Left hindlimb (tissue), 1 donor: ENCODE measurements around the gene GTPBP8.
"Not testable (repeated sequence)": the region's sequence is repeated elsewhere in the genome, so short reads cannot be mapped to it uniquely, and the experiment has no call there.

ENCODE experiments used
- DNase-seq: peaks from one replicate; pipeline ENCODE4 v3.0.0-alpha.2; 2018

Gene GTPBP8

DNA sequence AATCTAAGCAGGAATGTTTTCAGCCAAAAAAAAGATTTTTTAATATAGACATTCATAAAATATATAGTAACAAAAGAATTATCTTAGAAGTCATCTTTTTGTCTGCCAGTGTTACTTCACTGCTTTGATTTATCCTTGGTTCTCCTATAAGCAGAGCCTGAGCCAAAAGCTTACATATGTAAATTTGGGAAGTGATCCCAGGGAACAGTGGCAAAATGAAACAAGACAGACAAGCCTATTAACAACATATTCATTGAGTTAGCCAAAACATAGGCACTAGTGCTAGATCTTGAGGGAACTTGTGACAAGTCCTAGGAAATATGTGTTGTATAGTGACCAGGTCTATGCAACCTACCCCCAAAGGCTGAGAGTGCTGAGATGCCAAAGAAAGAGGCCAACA lies 11.3 kb downstream of the GTPBP8 start:
- DNase-seq, result no peak

- DNase-seq, result no peak
Observed at GRCh38 chr3:113002679-113003078, 11.9 kb downstream of the GTPBP8 start.

DNA sequence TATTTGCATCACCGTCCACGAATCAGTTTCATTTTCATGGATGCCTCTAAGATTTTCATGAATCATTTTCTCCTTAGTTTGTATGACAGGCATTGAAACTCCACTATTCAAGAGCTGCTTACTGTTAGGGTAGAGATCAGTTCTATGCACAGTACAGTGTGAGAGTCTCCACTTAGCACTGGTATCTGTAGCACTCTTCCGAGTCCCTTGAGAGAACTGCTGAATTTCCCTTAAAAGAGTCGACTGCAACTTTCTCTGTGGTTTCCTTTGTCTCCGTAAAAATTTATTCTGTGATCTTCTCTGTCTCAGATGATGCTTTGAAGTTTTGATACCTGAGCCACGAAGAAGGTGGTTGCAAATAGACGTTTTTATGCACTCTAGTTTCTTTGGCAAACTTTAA lies 14.8 kb downstream of the GTPBP8 start:
- no peak for DNase-seq

DNA sequence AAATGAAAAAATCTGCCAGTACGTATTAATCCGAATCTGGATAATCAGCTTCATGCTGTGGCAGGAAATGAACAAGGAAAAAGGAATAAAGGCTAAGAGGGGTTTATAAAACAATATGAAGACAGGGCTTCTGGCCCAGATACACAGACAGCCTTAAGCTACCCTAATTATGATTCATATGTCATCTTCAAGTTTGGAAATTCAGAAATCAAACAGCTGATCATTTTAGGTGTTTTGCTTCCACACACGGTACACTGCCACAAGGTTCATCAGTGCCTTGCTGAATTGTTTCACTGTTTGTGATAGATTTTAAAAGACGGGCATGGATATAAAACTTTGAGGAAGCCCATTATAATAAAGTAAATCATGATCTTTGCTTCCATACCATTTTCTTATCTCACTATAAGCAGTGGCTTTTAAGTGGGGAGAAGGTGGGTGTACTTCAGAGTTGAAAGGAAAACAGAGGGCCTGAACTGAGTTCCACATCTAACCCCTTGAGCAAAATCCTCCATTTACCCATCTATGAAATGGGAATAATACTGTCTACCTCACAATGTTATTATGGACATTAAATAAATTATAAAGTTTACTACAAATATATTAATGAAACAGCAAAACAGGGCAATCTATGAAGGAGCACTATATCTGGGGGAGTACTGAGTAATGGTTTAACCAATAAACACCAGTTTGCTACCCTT lies 15.7 kb downstream of the GTPBP8 start:
- no peak for DNase-seq

GRCh38 chr3:113008117-113008516 lies 17.3 kb downstream of the GTPBP8 start:
- no peak for DNase-seq

- no peak for DNase-seq
Observed at GRCh38 chr3:113013593-113013992, 22.8 kb downstream of the GTPBP8 start.

DNA sequence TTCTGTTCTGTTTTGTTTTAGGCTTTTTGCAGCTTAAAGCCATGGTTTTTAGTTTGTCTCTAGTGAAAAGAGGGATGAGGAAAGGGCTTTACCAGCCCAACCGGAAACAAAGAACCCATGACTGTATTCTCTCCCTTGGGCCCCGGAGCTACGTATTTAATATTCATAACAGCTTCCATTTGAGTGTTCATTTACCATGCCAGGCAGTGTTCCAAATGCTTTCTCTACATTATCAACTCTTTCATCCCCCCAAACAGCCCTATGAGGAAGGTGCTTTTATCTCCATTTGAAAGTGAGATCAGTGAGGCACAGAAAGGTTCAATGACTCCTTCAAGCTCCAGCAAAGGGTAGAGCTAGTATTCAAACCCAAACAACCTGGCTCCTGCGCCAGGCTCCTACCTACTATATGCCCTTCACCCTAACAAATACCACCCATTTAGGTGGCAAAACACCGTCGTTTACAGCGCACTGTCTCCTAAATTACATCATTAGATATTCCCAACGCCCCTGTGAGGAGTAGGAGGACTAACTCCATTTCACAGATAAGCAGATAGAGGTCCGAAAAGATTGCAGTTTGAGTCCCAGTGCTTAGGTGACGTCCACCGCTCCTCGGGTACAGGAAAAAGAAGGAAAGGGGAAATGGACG lies 27.9 kb downstream of the GTPBP8 start:
- peak; percentile 35 for DNase-seq

DNA sequence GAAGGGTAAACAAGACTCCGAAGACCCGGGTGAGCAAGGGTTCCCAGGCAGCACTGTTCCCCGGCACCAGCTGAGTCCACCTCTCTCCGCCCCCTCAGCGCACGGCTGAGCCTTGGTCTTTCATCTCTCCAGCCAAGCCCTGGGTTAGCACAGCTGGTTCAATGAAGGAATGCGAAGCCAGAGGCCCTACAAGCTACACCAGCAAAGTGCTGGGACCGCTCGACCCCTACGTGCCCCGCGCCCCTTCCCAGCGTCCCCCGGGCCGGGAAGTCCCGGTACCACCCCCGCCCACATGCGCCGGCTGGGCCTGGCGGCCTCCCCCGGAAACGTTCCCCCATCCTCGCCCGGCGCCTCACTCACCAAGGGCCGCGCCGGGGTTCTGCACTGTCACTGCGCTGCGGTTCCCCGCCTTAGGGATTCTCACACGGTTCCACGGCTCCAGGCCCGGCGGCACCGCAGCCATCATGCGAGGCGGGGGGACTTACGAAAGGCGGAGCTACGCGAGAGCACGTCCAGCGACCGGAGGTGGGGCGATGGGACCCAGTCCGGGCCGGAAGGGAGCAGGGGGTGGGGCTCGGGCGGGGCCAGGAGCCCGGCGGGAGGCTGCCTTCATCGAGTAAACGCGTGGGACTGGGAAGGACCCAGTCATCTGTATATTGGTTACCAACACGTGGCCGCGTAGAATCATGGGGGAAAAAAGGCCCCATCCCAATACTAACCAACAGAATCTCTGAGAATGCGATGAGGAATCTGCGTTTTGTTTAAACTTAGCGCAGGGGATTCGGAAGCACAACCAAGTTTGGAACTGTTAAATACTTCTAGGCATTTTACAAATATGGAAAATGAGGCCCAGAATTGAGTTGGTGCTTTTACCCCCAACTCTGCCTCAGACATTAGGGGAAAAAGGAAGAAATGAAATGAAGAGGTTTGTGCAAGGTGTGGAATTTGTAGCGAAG lies 28.7 kb downstream of the GTPBP8 start:
- peak; percentile 96 for DNase-seq

- DNase-seq, result no peak
Observed at GRCh38 chr3:113021471-113021870, 30.7 kb downstream of the GTPBP8 start.

GRCh38 chr3:113034011-113034410 lies 43.2 kb downstream of the GTPBP8 start:
- no peak for DNase-seq

DNA sequence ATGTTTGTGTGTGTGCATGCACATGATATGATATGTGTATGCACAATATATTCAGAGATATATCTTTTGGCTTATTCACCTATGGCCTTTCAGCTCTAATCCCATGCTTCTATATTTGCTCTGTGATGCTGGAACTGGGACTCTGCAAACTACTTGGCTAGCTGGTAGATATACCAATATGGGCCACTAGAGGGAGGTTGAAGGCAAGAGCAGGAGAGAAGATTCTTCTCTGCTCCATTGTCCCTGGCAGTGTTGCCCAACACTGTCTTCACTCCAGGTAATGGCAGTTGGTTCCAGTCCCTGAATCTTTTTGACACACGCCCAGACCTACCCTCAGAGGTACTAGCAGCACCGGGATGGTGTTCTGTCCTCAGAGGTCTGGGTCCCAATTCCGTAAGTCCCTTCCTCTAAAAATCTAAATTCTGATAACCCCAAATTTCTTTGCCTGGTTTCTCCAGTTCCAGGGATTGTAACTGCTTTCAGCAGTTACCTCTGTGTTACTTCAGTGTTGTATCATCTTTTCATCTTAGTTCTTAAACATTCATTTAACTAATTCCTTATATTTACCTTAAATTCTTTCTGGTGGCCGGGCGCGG lies 44.7 kb downstream of the GTPBP8 start:
- no peak for DNase-seq

GRCh38 chr3:113038328-113038727 lies 47.5 kb downstream of the GTPBP8 start:
- no peak for DNase-seq

DNA sequence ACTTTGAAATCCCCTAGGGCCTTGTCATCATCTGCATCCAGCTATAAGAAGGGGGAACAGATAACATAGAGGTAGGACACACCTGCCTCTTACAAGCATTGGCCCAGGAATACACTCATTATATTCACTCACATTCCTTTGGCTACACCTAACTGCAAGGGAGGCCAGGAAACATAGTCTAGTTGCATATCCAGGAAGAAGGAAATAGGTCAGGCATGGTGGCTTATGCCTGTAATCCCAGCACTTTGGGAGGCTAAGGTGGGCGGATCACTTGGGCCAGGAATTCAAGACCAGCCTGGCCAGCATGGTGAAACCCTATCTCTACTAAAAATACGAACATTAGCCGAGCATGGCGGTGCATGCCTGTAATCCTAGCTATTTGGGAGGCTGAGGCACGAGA lies 48.8 kb downstream of the GTPBP8 start:
- no peak for DNase-seq

- no peak for DNase-seq
Observed at GRCh38 chr3:113040231-113040630, 49.4 kb downstream of the GTPBP8 start.

GRCh38 chr3:113043686-113044085 lies 52.9 kb downstream of the GTPBP8 start:
- no peak for DNase-seq

DNA sequence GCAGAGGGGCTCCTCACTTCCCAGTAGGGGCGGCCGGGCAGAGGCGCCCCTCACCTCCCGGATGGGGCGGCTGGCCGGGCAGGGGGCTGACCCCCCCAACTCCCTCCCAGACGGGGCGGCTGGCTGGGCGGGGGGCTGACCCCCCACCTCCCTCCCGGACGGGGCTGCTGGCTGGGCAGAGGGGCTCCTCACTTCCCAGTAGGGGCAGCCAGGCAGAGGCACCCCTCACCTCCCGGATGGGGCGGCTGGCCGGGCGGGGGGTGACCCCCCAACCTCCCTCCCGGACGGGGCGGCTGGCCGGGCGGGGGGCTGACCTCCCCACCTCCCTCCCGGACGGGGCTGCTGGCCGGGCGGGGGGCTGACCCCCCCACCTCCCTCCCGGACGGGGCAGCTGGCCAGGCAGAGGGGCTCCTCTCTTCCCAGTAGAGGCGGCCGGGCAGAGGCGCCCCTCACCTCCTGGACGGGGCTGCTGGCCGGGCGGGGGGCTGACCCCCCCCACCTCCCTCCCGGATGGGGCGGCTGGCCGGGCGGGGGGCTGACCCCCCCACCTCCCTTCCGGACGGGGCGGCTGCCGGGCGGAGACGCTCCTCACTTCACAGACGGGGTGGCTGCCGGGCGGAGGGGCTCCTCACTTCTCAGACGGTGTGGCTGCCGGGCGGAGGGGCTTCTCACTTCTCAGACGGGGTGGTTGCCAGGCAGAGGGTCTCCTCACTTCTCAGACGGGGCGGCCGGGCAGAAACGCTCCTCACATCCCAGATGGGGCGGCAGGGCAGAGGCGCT lies 55.6 kb downstream of the GTPBP8 start:
- not testable (repeated sequence) for DNase-seq

DNA sequence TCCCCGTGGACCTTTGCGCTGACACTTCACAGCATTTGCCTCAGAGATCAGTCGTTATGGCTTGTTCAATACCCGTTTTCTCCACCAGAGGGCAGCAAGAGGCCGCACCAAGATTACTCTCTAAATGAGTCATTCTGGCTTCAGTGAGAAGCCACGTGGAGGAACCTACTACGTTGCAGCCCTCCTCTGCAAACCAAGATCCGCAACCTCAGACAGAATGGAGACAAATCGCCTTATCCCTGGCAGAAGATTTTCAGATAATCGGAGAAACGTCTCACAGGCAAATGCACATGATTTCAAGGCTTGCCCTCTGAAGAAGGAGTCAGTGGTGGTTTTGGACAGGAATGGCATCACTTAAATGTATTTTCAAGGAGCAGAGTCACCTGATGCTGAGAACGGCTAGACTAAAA lies 60.5 kb downstream of the GTPBP8 start:
- DNase-seq, result peak; percentile 88
